Measurements from ENCODE around the gene RCSD1.
"Not testable (repeated sequence)": the region's sequence is repeated elsewhere in the genome, so short reads cannot be mapped to it uniquely, and the experiment has no call there.

RCSD1 gene, protein sequence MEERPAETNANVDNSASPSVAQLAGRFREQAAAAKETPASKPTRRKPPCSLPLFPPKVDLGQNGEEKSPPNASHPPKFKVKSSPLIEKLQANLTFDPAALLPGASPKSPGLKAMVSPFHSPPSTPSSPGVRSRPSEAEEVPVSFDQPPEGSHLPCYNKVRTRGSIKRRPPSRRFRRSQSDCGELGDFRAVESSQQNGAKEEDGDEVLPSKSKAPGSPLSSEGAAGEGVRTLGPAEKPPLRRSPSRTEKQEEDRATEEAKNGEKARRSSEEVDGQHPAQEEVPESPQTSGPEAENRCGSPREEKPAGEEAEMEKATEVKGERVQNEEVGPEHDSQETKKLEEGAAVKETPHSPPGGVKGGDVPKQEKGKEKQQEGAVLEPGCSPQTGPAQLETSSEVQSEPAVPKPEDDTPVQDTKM

DNA sequence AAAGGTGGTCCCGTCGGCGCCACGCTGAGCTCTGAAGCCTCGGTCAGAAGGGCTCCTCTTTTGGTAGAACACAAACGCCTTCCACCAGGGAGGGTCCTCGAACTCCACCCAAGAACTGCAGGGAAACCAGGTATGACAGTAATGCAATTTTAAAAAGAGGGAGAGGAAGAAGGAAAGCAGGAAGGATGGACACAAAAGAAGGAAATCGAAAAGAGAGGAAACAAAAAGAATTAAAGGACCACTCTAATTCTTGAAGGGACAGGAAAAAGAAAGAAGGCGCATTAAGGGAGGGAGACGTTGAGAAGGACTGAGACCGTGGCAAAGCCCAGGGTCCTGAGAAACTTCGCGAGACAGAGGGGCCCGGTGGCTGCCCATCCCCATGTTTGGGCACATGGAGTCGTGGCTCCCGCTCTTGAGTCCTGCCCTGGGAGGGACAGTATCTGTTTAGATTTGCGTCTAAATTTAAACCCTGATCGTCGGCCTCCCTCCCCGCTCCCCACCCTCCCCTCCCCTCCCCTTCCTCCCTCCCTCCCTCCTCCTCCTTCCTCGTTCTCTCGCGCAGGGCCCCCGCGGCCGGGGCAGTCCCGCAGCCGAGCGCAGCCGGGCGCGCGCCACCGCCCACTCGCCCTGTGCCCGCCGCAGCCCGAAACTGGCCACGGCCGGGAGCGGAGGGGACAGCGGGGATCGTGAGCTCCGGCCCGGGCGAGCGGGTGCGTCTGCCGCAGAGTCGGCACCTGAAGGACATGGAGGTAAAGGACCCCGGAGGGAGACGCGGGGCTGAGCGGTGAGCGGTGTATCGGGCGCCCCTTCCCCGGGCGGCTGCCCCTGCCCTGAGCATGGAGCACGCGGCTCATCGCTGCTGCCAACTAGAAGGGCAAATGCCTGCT, at the start of gene RCSD1:
TSS of gene RCSD1 (plus strand) at position 552 of the 887 bp plus-strand sequence. CDS start at position 744, 192 bp downstream.
- peak; percentile 46 to 50 for DNase-seq

DNA sequence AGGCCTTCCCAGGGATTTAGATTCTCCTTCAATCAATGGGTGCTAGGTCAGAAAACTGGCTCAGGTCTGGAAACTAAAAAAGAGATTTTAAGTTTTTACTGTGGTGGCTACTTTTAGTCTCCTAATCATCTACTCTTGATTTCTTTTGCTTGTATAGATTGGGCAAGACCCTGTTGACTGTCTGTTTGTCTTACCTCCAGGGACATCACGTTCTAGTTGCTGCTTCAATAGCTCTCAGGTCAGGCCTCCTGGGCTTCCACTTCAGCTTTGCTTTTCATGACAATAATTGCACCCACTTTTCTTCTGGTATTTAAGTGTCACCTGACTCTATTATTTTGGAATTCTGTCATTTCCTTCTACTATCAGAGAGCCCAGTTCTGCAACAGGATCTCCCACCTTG, 48.0 kb upstream of the RCSD1 start:
- DNase-seq = no peak

DNA sequence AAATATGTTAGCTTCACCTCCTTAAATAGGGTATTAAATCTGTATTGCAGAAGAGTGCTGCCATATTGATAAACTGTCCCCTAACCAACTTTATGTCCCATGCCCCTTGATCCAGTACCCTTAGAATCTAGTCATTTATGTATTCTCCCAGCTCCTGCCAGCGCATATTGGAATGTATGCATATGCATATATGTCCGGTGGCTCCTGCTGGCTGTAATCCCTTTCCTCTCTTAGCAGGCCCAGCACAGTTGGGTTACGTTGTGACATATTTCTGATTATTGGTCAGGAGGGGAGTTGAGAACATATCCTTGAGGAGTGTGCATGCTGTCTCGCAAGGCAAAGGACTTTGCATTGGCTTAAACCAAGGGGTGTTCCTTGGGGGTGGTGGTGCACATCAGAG, 47.3 kb upstream of the RCSD1 start:
- no peak for DNase-seq

DNA sequence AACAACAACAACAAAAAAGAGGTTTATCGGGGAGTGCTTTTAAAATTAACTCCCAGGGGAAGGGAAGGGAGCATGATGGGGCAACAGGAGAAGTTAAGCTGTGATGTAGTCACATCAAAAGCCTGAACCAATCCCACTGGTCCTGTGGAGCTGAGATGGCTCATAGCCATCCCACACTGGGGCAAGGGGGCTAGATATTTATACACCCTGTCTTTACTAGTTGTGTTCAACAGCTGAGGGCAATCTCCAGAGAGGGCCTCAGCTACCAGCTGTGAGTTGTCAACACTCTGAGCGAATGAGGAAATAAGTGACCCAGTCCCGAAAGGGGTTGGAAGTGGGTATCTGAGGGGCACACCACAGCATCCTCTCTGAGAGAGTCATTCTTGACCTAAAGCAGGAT, 45.5 kb upstream of the RCSD1 start:
- DNase-seq = no peak

DNA sequence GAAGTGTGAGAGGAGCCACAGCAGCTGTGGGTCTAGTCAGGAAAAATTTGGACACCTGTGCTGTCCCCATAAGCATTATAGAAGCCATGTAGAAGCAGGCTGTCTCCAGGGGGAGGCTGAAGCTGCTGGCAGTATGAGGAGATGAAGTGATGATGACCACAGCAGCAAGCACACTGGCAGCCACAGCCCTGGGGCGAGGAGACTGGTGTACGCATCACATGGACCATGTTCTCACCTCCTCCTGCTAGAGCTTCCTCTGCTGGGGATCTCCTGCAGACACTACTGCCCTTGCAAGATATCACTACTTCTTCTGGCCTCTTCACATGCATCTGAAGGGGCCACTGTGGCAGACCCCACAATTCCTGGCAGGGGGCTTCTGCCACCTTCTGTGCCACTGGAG, 42.7 kb upstream of the RCSD1 start:
- no peak for DNase-seq

DNA sequence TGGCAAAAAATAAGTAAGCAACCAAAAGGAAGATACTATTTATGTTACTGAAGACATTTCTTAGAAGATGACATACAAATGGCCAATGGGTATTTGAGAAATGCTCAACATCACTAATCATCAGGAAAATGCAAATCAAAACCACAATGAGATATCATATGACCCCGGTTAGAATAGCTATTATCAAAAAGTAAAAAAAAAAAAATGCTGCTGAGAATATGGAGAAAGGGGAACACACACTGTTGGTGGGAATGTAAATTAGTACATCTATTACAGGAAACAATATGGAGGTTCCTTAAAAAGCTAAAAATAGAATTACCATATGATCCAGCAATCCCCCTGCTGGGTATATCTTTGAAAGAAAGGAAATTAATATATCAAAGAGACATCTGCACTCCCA, 42.2 kb upstream of the RCSD1 start:
- no peak for DNase-seq

DNA sequence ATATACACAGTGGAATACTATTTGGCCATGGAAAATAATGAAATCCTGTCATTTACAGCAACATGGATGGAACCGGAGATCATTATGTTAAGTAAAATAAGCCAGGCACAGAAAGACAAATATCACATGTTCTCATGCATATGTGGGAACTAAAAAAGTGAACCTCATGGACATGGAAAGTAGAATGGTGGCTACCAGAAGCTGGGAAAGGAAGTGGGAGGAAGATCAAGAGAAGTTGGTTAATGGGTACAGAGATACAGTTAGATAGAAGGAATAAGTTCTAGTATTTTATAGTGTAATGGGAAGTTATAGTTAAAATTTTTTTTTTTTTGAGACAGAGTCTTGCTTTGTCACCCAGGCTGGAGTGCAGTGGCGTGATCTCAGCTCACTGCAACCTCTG, 41.7 kb upstream of the RCSD1 start:
- DNase-seq = no peak

DNA sequence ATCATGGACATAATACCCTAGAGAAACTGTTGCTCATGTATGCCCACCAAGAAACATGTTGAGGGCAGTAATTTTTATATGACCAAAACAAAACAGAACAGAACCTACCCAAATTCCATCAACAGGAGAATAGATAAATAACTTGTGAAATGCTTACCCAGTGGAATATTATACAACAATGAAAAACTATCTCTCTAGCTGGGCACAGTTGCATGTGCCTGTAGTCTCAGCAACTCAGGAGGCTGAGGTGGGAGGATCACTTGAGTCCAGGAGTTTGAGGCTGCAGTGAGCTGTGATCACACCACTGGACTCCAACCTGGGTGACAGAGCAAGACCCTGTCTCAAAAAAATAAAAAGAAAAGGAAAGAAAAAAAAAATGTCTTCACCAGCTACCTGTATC, 37.6 kb upstream of the RCSD1 start:
- DNase-seq = no peak

DNA sequence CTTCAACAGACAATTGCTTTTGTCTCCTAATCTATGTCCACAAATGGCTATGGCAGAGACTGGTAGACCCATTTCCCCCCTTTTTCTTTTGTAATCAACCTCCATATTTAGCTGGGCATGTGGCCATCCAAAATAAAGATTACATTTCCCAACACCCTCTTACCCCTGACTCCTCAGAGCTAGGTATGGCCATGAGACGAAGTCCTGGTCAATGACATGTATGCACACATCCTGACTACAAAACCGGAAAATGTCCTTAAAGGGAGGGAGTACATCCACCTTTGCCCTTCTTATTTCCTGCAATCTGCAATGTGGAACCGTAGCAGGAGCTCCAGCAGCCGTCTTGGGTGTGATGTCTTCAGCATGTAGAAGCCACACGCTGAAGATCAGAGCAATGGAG, 36.2 kb upstream of the RCSD1 start:
- DNase-seq = no peak

DNA sequence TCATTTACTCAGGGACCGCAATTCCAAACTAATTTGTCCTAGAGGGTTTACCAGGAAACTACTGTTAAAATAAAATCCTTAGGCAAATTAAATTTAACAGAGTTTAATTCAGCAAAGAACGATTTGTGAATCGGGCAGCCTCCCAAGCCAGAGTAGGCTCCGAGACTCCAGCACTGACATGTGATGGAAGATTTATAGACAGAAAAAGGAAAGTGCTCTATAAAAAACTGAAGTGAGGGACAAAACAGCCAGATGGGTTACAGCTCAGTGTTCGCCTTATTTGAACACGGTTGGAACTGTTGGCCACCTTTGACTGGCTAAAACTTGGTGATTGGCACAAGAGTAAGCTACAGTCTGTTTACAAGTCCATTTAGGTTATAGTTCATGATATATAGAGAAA, 35.2 kb upstream of the RCSD1 start:
- no peak for DNase-seq

DNA sequence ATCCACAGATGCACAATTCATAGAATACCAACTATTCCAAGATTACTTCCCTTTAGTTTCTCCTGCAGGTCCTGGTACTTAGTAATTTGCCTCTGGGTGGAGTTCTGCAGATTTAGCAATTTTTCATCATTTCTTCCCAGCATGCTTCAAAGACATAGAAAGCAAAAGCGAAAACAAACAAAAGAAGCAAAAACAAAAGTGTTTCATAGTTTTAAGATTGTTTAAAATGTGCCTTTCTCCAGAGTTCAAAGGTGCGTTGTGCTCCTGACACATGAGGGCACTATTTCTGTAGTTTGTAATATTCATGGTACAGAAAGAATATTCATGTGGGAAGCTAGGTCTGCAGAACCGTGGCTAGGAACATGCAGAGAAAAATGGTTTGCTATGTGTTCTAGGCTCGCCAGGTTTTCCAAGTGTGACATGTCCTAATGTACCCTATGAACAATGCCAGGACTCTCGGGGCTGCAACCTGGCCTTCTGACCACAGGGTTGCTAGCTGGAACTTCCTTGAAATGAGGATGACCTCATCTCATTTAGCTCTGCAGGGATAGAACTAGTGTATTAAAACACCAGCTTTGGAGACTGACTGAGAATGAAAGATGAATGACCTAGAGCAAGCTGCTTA, 30.0 kb upstream of the RCSD1 start:
- peak; percentile 50 to 79 for DNase-seq

DNA sequence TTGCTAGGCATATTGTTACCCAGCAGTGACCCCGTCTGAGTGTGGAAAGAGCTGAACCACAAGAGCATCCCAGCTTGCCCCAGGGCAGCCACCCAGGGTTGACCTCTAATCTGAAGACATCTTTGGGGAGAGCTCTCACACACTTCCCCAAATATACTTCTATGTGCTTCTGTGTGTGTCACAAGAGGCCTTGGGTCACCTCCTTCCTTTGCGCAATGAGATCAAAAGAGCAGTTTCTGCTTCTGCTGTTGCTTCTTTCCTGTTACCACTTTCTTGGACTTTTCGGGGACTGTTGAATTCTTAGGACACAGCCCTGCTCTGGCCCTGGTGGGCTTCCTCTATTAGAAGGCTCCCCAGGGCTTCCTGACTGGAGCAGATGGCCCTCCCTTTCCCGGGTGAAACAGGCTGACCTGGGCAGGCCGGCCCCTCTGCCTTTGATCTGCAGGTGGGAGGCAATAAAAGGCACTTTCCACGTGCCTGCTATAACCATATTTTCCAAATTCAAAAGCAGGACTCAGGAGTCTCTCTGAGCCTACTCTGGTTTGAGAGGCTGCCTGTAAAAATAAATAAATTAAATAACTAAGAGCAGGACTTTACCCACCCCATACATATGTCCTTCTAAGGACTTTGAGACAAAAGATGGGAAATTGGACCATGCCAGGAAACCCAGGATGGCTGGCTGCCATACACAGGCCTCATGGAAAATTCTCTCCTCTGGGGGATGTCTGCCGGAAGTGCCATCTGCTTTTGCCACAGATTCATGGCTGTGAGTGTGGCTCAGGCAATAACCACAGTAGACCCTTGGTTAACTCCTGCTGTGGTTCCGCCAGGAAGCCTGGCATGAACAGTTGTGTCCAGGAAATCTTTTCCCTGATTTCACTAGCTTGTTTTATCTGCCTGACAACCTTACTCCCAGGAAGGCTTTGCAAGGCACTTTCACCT, 28.3 kb upstream of the RCSD1 start:
- DNase-seq = peak; percentile 36 to 69

DNA sequence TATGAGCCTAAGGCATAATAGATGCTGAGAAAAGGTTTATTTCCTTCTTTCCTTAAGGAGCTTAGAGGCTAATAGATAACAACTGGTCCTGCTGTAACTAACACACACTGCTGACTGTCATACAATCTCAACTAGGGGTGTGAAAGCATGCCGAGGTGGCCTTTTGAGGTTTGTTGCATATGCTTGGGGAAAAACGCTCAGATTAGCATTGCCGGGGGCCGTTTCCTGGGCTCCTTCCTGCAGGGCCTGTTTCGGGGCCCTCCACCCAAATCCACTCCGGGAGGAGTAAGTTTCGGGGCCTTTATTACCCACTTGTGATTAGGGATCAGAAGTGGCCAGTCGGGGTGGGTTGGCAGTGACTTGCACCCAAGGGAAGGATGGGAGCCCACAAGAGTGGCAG, 27.2 kb upstream of the RCSD1 start:
- DNase-seq = peak in 1 of 2 donors; percentile 18

DNA sequence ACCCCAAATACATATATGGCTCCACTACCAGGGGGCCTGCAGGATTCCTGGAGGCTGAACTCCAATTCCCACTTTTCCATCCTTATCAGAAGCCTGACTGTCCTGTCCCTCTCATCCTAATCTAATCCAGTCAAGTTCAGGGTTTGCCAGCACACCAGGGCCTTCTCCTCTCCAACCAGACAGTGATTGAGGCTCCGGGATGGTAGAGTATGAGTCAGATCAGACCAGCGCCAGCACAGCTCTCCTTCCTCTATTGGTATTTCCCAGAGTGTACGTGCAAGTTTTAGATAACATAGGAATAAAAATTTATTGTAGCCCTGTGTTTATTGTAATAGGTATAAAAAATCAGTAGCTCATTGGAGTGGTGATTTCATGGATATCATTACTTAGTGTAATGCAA, 24.5 kb upstream of the RCSD1 start:
- peak in 1 of 2 donors; percentile 29 for DNase-seq

DNA sequence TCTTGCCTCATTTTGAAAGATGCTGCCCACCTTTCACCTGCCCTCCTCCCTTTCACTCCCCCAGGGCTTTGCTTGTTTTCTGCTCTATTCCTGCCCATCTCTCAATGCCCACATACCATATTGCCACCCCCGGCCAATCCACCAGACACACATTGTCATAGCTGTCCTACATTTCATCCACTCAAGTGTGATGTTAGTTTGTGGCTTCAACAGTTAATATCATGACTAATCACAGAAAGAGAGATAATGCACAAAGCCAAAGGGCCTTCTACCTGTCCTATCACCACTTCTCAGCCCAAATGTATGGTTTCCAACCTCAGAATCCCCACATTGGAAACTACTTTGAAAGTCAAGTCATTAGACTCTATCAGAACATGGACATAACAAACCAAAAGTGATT, 18.0 kb upstream of the RCSD1 start:
- DNase-seq = no peak

DNA sequence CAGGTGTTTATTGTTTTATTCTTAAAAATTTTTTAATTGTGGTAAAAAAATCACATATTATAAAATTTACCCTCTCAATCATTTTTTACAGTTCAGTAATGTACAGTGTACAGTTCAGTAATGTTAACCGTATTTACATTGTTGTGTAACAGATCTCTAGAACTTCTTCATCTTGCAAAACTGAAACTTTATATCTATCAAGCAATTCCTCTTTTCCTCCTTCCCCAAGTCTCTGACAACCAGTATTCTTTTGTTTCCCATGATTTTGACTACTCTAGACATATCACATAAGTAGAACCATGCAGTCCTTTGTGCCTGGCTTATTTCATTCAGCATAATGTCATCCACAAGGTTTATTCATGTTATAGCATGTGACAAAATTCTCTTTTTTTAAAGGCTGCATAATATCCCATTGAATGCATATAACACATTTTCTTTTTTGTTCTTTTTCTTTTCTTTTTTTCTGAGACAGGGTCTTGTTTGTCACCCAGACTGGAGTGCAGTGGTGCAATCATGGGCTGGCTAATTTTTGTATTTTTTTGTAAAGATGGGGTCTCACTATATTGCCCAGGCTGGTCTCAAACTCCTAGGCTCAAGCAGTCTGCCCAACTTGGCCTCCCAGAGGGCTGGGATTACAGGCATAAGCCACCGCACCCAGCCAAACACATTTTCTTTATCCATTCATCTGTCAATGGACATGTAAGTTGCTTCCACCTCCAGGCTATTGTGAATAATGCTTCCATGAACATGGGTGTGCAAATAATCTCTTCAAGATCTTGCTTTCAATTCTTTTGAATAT, 17.2 kb upstream of the RCSD1 start:
- no peak for DNase-seq

DNA sequence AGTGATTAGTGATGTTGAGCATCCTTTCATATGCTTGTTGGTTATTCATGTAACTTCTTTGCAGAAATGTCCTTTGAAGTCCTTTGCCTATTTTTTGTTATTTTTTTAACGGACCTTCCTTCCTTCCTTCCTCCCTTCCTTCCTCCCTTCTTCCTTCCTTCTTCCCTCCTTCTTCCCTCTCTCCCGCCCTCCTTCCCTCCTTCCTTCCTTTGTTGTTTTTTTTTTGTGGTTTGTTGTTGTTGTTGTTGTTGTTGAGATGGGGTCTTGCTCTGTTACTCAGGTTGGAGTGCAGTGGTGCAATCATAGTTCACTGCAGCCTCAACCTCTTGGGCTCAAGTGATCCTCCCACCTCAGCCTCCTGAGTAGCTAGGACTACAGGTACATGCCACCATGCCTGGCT, 16.0 kb upstream of the RCSD1 start:
- not testable (repeated sequence) for DNase-seq

DNA sequence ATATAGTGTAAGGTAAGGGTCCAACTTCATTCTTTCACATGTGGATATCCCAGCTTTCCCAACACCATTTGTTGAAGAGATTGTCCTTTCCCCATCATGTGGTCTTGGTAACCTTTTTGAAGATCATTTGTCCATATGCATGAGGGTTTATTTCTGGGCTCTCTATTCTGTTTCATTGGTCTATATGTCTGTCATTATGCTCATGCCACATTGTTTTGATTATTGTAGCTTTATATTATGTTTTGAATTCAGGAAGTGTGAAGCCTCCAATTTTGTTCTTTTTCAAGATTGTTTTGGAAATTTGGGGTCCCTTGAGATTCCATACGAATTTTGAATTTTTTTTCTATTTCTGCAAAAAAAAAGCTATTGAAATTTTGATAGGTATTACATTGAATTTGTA, 15.2 kb upstream of the RCSD1 start:
- no peak for DNase-seq

DNA sequence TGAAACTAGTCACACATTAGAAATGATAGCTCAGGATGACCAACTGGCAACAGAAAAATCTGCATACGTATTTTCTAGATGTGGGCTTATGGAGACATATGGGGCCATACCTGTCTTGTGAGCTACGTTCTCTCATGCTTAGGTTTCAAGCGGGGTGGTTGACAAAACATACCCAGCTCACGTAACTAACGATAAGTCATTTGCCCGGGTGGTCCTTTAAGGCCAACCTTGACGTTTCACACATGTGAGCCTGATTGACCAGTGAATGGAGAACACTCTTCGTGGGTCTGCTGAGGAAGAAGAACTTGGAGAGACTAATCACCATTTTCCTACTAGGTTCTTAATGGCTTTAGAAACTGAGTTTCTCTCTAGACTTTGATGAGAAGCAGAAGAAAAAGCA, 13.5 kb upstream of the RCSD1 start:
- DNase-seq = no peak

DNA sequence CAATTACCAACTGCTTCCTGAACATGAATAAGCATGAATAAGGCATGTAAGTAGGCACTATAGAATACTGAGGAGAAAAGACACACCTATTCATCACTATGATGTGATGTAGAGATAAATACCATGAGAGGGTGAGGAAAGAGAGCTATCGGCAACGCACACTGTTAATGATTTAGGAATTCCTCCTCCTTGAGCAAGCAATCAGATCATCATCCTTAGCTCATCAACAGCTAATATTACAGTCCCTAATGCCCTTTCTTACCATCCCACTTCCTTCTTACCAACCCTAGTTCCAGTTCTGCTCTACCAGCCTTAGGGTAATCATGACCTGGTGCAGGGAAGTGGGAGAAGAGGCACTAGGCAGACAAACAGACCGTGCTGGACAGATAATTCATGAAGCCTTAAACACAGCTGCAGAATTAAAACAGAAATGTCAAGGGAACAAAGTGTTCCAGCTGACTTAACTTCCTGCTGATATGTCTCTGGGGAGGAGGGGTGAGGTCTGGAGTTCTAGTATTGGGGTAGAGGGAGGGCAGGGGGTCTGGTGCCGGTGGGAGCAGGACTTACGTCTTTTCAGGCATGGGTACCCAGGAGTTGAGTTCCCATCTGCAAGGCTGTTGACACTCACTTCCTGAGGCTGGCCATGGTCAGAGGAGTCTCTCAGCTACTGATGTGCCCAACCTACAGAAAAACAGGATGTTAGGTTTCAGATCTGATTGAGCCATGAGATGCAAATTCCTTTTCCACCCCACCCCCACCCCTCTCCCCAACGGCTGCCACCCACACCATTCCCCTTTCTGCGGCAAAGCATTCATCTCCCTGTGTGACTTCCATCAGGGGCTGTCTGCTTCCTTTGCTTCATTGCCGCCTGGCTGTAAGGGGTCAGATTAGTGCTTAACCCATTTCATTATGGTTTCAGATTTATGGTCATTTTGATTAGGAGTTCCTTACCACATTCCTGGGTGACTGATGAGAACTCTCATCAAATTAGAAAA, 12.6 kb upstream of the RCSD1 start:
- DNase-seq = peak; percentile 31 to 80

Data from CD4-positive, alpha-beta T cell treated with Interleukin-4 for 1 hour (primary cell).